HuH-7.5 (cell line): Measurements from ENCODE around the gene PPP6R1.

ENCODE experiments used
- DNase-seq: peaks from one replicate; pipeline ENCODE4 v3.0.0; 2011; ENCODE audit warnings: low spot score

Gene PPP6R1

DNA sequence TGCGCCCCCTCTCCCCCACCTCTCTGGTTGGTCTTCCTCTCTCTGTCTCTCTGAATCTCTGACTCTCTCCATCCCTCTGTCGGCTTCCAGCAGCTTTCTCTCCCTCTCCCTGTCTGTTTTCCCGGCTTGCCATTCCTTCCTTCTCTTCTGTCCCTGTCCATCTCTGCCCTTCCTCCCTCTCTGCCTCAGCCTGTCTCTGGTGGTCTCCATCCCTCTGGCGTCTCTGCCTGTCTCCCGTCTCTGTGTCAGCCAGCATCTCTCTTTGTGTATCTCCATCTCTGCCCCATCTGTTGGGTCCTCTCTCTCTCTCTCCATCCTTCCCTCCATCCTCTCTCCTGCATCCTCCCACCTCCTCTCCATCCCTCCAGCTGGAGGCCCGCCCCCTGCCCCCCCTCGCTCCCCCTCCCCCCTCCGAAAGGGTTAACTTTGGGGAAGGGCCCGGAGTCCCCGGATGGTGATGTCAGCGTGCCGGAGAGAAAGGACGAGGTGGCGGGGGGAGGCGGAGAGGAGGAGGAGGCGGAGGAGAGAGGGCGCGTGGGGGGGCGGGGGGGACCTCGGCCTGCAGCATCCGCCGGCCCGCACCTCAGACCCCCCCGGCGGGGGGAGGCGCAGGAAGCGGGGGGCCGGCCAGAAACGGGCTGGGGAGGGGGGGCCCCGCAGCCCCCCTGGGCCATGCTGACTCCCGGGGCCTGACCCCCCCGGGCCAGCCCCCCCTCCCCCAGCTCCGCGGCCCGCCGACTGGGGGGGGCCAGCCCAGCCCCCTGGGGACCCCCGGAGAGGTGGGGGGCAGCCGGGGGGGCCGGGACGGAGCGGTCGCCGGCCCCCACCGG is 24.9 kb upstream of the PPP6R1 start, which contains the start of gene BRSK1:
Gene BRSK1, plus strand, starts transcription at position 450 of the 830 bp plus-strand sequence. CDS start 446 bp downstream, outside the sequence.
- DNase-seq: no peak

DNA sequence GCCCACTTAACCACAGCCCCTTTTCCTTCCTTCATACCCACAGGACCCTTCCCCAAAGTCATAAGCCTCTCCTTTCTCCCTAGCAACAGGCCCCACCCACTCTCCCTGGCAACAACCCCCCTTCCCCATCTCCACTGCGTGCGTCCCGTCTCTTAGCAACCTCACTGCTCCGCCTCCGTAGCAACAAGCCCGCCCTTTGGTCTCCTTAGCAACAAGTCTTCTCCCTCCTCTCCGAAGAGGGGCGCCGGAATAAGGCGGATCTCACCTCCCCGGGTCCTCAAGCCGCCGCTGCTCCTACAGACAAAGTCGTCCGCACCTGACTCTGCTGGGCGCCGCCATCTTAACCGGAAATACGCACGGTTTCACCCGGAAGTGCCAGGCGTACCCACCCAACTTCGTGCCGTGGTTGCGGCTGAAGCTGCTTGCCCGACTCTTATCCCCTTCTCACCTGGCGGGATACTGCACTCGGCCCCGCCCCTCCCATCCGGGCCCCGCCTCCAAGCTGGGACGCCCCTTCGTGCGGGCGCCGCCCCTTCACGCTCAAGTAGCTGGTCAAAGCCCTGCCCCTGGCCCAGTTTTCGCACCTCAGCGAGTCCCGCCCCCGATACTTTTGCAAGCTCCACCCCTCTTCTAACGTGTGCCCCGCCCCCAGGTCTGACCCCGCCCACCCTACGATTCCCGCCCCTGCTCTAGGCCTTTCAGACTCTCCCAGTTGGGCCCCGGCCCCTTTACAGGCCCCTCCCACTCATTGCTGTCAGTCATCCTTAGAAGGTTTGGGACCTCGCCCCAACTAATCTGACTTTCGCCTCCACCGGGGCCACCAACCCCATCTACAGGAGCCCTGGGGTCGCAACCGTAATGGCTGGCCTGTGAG is 21.2 kb upstream of the PPP6R1 start, which contains the start of gene HSPBP1:
Gene HSPBP1, minus strand, starts transcription at position 341 of the 874 bp plus-strand sequence. CDS start 502 bp downstream, outside the sequence.
- peak; percentile 94 for DNase-seq

DNA sequence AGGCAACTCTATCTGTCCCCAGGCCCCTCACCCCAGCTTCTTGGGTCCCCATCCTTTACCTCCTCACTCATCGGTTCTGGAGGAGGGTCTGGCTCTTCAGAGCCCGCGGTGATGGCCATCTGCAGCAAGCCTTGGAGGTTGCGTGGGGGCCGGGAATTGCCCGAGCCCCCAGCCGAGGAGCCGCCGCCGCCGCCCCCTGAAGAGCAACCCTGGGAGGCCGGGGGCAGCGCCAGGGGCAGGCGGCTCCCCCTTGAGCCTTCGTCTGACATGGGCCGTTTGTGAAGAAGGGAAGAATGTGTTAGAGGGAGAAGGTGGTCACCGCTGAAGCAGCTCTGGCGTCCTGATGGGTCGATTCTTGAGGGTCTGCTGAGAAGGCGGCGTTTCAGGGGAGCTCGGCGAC is 20.5 kb upstream of the PPP6R1 start:
- DNase-seq: no peak

DNA sequence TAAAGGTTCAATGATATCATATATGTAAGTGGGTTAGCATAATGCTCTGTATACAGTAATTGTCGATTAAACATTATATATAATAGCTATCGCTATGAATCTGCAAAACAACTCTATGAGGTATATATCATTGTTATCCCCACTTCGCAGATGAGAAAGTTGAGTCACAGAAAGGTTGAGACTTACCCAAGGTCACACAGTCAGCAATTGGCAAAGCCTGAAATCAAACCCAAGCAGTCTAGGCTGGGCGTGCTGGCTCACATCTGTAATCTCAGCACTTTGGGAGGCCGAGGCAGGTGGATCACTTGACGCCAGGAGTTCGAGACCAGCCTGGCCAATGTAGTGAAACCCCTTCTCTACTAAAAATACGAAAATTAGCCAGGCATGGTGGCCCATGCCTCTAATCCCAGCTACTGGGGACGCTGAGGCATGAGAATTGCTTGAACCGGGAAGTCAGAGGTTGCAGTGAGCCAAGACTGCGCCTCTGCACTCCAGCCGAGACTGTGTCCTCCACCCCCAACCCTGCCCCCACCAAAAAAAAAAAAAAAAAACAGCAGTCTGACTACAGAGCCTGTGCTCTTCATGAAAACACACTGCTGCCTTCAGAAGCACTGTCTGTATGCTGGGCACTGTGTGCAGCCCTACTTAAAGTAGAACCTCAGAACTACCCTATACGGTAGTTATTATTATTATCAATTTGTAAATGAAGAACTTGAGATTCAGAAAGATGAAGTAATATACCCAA is 19.7 kb upstream of the PPP6R1 start:
- DNase-seq: no peak

DNA sequence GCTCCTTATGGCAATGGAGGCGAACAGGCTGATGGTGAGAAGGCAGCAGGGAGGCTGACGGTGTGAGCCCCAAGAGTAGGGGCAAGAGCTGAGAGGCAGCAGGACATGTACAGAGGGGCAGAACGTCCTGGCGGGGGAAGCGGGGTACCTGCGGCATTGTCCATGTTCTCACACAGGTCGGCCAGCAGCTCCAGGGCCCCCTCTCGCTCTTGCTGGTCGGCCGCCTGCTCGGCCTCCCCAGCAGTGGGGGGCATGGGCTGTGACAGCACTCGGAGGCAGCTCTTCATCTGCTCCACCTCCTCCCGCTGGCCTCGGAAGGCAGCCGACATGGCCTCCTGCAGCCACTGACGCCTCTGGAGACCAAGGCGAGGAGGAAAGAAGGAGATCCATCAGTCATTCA is 18.7 kb upstream of the PPP6R1 start:
- no peak for DNase-seq

DNA sequence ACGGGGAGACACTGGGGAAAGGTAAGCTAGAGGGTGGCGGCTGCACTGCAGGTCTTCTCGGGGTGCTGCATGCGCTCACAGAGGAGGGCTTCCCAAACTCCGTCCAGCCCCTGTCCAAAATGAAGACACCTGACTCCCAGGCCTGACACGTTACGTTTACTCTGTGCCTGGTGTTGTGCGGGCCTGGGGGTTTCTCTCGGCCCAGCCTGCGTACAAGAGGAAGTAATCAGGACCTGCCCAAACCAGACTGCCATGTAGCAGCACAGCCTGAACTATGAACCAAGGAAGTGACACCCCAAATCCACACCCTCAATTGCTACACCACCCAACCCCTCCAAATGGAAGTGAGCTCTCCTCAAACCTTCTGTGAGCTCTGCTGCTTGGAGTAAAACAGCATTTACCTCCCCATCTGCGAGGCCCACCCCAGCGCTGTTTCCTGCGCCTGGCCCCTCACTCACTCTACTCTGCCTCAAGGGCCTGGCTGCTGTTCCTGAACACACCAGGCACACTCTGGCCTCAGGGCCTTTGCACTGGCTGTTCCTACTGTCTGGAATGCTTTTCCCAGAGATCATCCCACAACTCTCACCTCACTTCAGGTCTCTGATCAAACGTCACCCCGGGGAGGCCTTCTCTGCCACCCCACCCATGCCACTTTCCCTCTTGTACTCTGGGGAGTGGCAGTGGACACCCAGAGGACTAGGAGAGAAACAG is 18.1 kb upstream of the PPP6R1 start:
- DNase-seq: no peak

DNA sequence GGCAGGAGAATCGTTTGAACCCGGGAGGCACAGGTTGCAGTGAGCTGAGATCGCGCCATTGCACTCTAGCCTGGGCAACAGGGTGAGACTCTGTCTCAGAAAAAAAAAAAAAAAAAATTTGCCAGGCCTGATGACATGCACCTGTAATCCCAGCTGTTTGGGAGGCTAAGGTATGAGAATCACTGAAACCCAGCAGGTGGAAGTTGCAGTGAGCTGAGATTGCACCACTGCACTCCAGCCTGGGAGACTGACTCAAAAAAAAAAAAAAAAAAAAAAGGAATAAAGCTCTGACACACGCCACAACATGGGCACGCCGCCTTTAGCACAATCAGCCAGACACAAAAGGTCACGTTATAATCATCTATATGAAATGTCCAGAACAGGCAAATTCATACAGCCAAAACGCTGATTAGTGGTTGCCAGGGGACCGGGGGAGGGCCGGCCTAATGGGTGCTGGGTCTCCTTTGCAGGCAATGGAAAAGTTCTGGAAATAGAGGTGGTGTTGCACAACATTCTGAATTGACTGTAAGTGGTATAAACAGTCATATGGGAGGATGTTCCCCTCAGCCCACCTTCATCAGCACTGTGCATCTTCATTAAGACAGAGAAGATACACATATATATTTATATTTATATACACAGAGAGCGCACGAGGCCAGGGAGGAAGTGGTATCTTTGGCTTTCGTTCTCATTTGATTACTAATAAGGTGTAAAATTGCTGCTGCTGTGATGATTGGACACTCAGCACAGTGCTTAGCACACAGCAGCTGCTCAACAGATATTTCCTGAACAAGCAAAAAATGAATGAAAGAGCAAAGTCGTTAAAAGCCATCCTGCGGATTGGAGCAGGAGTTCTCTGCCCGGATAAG is 17.3 kb upstream of the PPP6R1 start:
- no peak for DNase-seq

DNA sequence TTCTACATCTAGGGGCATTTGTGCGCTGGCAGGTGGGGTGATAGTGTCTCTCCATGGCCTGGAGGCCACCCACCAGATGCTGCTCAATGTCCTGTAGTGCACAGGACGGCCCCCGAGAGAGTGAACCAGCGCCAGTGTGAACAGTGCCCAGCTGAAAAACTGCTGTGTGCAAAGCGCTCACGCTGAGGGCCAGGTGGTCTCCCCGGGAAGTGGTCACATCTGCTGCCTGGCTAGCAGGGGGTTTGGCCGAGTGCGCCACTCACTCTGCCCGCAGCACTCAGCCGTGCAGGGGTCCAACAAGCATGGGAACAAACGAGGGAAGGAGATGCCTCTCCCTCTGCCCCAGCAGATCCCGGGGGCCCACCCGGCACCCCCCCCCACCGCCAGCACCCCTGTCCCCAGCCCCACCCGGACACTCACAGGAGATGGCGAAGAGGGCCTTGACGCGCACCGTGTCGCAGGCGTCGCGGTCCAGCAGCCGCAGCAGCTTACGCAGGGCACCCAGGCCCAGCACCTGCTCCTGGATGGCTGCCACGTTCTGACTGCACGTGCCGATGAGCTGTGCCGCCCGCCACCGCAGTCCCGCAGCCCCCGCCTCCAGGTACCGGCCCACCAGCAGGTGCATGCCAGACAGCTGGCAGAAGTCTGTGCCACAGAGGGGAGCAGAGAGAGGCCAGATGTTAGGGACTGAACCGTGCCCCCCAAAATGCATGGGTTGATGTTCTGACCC is 15.3 kb upstream of the PPP6R1 start:
- DNase-seq: no peak

DNA sequence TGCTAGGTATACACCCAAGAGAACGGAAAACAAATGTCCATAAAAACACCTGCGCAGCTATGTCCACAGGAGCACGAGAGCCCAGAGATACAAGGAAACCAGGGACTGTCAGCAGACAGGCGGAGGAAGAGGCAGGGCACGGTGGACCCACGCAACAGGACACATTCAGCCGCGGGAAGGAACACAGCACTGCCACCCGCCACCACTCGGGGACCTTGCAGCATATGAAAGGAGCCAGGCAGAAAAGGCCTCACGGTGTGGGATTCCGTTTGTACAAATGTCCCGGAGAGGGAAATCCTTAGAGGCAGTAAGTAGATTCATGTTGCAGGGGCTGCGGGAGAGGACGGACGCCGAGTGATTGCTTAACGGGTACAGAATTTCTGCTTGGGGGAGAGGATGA is 13.3 kb upstream of the PPP6R1 start:
- DNase-seq: no peak

DNA sequence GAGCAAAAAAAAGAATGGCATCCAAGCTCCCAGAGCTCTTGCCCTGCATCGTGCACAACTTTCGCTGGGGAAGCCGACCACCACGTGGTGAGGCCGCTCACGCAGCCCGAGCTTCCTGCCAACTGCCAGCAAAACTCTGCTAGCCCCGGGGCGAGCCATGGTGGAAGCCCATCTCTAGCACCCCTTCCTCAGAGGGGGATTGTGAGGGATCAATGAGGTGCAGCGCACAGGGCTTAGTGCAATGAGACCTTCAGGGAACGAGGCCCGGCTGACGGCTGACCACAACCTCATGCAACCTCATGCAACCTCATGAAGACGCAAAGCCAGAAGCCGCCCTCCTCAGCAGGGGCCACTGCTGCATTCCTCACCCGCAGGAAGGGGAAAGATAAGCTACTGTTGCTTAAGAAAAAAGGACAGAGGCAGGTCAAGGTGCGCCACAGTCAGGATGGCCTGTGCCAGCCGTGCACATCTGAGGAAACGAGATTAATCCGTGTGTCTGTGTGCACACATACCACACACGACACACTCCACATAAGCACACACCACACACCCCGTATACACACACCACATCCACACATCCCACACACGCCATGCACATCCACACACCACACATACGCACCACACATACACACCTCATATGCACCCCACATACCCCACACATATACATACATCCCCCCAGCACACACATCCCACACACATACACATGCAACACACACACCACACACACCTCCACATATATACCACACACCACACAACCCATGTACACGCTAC is 11.5 kb upstream of the PPP6R1 start:
- DNase-seq: no peak

DNA sequence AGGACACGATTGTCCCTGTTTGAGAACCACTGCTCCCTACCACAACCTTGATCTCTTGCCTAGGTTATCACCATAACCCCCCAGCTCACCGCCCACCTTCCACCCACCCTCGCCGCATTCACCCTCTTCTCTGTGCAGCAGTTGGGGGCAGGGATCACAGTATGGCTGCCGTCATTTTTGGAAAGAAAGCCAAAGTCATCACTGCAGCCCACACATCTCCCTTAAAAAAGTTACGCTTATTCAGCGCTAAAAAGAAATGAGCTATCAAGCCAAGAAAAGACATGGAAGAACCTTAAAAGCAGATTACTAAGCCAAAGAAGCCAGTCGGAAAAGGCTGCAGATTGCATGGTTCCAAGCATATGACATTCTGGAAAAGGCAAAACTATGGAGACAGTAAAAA is 10.5 kb upstream of the PPP6R1 start:
- no peak for DNase-seq

DNA sequence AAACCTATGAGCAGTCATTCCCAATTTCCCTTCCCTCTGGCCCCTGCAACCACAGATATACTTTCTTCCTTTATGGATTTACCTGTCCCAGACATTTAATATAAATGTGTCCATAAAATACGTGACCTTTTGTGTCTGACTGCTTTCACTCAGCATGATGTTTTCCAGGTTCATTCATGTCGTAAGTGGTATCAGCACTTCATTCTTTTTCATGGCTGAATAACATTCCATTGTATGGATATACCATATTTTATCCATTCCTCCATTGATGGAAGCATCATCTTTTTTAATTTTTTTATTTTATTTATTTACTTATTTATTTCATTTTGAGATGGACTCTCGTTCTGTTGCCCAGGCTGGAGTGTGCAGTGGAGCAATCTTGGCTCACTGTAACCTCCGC is 8.0 kb upstream of the PPP6R1 start:
- DNase-seq: no peak

DNA sequence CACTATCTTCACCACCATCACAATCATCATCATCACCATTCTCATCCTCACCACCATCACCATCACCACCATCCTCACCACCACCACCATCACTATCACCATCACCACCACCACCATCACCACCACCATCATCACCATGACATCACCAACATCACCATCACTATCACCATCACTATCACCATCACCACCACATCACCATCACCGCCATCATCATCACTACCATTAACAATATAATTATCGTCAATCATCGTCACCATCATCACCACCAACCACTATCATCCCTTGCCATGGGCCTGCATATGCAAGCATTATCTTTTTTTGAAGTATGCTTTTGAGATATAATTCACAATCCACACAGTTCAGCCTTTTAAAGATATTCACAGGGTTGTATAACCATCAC is 7.6 kb upstream of the PPP6R1 start:
- no peak for DNase-seq

DNA sequence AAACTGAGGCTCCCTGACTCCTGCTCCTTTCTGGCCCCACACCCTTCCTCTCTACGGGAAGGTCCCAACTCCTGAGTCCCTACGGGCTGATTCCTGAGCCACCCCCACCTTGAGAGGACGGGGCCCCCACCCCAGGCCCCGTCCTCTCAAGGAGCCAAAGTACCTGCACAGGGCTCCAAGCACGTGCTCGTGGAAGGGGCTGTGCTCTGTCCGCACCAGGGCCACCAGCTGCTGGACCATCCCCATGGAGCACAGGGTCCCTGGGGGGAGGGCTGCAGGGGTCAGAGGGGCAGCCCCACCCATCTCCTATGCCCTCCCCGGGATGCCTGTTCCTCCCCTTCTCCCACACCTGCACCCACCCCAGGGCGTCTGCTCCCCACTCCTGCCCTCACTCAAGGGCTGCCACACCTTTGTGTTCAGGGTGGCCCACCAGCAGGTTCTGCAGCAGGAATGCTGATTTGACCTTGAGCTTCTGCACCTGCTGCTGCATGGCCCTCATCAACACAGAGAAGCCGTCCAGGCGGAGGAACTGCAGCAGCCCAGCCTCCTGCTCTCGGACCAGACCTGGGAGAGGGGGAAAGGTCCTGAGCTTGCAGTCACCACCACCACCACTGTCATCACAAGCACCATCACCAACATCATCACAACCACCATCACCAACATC is 7.0 kb upstream of the PPP6R1 start:
- DNase-seq: no peak

DNA sequence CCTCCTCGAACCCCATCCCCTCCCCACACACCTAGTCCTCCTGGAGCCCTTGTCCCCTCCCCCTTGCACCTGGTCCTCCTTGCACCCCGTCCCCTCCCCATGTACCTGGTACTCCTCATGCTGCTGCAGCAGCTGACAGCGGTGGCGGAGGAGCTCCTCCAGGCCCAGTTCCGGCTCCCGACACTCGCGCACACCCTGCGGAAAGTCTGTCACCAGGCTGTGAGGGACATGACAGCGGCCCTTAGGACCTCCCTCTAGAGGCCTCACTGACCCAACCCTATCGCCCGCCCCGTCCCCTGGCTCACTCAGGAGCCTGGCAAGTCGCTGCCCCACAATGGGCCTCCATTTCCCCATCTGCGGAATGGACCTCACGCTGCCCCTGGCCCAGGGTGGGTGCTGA is 6.4 kb upstream of the PPP6R1 start:
- DNase-seq: no peak

DNA sequence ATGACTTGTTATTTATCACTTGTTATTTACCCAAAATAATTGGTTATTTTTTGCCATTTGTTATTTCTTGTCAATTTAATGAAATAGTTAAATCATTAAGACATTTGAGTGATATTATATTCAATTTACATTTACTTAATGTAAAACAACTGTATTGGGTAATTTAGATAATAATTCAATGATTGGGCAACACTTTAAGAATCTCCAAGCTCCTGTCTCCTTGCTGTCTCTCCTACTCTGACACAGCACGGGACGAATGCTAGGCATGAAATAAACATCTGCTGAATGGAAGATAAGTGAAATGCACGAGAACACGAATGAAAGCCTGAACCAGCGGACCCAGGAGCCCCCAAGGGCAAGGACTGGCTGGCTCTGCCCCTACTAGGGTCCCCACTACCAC is 5.7 kb upstream of the PPP6R1 start:
- DNase-seq: no peak

DNA sequence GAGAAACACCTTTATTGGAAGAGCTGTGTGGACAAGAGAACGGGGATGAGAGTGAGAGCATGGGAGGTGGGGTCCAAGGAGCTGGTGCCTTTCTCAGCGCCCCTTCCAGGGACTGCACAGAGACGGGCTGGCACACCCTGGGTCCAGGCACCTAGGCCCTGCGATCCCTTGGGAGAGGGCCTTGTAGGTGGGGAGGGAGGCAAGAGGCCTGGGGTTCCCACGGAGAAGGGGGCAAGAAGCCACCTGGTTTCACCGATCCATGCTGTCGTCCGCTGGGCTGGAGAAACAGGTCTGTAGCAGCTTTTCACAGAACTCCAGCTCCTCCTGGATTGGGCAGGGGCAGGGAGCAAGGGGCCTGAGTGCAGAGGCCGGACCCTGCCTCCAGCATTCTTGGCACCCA is 3.5 kb upstream of the PPP6R1 start:
- DNase-seq: no peak

DNA sequence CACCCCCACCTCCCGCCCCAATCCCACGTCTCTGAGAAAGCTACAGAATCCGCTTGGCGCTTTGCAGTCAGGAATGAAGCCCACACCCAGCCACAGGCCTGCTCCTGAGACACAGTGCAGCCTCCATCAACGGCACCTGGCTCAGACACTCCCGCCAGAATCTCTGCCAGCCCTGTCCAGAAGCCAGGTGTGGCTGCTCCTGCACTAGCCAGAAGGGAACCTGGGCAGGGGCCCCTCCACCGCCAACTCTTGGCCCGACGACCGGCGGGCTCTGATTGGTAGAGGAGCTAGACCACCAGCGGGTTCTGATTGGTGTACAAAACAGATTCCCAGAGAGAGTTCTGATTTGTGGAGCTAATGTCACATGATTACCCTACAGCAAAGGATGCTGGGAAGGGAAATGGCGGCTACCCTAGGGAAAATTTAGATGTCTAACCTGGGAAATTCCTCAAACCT is 2.9 kb upstream of the PPP6R1 start:
- no peak for DNase-seq
